NCI-H1092 (cell line): ENCODE results near the gene ARHGAP42.
A peak's percentile ranks its signal among the peaks of the same experiment; 100 is the strongest.

Experiments
- DNase-seq: peaks from one replicate; lab custom pipeline; 2025; lab: John Stamatoyannopoulos, UW

Gene ARHGAP42

DNA sequence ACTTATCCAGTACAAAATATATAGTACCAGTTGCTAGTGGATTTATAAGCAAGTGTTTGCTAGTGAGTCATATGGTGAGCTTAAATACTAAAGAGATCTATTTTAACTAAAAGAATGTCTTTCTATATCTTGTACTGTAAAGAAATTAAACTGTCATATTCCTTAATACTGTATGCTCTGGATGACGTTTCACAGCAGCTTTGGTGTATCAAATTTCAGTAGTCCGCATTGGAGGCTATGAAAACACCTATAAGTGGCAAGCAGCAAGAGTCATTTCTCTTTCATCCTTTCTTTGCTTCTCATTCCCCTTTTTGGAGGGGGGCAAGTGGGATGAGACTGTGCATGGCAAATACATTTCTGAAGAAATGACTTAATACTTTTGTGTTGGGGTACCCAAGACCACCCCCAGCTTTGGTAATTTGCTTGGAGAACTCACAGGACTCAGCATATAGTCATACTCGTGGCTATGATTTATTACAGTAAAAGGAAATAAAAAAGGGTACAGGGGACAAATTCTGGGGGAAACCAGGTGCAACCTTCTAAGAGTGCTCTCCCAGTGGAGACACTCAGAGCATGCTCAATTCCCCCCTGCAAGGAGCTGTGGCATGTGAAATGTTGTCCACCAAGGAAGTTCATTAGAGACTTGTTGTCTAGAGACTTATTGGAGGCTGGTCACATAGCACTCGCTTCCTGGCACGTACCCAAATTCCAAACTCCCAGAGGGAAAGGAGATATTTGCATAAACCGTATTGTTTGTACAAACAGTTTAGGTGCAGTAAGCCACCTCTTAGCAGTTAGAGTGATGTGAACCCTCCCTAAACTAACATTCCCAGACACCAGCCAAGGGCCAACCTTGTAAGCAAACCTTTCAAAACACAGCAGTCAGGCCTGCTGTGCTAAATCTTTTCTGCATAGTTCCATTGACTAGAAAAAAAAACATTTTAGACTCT is 231.7 kb downstream of the ARHGAP42 start:
- peak; percentile 9 for DNase-seq

- no peak for DNase-seq
Measured at GRCh38 chr11:100920593-100920992, 233.5 kb downstream of the ARHGAP42 start.

DNA sequence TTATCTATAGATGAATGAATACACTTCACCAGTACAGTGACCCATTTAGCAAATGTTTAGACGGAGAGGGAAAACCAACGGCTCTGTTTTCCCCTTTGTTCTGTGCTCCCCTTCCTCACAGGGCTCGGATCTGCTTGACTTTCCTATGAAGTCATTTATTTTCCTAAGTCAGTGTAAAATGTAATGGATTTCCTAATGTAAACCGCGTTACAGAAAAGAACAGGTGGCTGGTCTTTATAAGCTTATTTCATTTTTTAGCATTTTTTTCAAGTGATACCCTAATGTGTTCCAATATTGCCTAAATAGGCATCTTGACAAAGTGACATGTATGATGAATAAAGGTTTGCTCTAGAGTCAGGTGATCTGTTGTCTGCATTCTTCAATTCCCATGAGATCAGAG is 235.0 kb downstream of the ARHGAP42 start:
- no peak for DNase-seq

GRCh38 chr11:100923555-100923954 is 236.5 kb downstream of the ARHGAP42 start:
- DNase-seq: no peak

DNA sequence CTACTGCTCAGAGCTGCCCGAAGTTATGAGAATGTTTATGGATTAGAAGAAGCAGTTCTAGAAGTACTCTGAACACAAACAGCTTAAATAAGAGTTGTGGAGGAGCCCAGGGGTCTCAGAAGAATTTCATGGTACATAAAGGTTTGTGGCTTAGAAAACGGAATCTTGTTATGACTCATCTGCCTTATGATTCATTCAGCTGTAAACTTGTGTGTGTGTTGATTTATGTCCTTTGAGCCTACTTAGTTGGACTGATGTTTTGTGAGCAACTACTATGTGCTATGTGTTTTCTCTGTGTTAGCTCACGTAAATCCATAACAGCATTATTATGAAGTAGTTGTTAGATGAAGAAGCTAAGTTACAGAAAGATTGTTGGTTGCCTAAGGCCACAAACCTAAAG is 238.8 kb downstream of the ARHGAP42 start:
- DNase-seq: no peak

- DNase-seq: no peak
Measured at GRCh38 chr11:100927579-100927978, 240.5 kb downstream of the ARHGAP42 start.

GRCh38 chr11:100928426-100928825 is 241.3 kb downstream of the ARHGAP42 start:
- no peak for DNase-seq

GRCh38 chr11:100929377-100929776 is 242.3 kb downstream of the ARHGAP42 start:
- no peak for DNase-seq

DNA sequence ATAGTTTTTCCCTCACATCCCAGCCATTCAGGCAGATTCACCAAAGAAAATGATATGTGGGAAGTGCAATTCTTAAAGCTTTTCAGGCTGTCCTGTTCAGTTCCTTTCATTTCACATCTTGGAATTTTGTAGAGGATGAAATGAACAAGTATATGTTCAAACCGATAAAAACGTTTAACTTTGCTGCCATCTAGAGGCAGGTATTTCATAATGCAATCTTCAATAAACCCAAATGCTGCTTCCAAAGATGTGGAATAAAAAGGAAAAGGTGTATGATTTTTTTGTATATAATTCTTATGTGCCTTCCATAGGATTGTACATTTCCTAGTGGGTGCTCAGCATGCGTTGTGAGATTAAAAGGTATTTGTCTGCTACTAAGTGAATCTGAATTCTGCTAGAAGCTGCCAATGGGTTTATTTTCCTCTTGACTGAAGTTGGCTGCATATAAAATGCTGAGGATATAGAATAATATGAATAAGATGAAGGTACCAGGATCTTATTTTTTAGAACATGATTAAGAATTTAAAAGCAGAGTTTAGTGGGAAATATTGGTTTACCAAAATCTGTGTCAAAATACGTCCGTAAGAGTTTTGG is 243.2 kb downstream of the ARHGAP42 start:
- DNase-seq: peak; percentile 33

GRCh38 chr11:100932474-100933100 is 245.5 kb downstream of the ARHGAP42 start:
- peak; percentile 3 for DNase-seq

- DNase-seq: no peak
Measured at GRCh38 chr11:100936781-100937180, 249.7 kb downstream of the ARHGAP42 start.

DNA sequence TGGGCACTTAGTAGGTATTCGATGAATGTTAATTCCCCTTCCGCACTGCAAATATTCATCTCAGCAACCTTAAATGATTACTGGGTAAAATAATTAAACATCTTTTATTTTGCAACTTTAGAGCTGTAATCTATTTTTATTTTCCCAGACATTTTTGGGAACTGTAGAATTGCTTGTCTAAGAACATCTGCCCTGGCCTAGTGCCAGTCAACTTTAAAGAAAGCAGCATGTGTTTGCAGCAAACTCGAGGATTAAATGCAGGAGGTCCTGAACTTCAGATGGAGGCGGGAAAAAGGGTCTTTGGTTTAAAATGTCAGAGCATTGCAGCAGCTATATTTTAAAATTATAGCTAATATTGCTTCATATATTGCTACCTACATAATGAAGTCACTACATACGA is 252.5 kb downstream of the ARHGAP42 start:
- DNase-seq: no peak

GRCh38 chr11:100940111-100940510 is 253.0 kb downstream of the ARHGAP42 start:
- no peak for DNase-seq

GRCh38 chr11:100941033-100941432 is 253.9 kb downstream of the ARHGAP42 start:
- no peak for DNase-seq

DNA sequence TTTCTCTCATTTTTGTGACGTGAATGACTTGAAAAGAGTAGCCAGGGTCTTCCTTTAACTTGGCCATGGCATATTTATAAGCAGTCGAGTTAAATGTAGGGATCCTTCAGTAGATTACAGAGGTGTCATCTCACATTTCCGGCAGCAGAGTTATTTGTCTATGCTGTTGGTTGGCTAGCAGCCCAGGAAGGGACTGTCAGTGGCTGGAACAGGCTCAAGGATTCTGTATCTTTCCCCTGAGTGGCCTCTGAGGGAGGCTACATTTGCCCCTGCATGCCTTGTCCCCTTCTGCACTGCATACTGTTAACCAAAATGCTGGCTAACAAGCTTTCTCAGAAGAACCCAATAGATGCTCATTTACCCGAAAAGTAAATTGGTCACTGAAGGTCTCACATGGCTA is 254.9 kb downstream of the ARHGAP42 start:
- peak; percentile 6 for DNase-seq

GRCh38 chr11:100948936-100949335 is 261.8 kb downstream of the ARHGAP42 start:
- DNase-seq: no peak

- no peak for DNase-seq
Measured at GRCh38 chr11:100949443-100949842, 262.4 kb downstream of the ARHGAP42 start.

DNA sequence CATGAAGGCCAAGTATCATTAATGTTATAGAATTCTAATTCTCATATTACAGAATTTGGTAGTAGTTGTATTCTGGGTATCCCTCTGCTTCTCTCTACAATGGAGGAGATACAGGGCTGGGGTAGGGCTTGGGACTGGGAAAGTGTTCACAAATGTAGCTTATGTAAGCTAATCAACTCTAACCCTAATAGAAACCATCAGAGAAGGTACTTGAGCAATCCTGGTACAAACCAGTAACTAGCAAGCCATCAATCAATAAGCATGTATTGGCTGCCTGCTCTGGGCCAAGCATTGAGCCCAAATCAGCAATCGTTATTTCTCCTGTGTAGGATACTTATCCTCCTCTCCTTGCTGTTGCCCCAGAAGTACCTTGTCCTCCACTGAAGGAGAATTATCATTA is 268.2 kb downstream of the ARHGAP42 start:
- DNase-seq: no peak

DNA sequence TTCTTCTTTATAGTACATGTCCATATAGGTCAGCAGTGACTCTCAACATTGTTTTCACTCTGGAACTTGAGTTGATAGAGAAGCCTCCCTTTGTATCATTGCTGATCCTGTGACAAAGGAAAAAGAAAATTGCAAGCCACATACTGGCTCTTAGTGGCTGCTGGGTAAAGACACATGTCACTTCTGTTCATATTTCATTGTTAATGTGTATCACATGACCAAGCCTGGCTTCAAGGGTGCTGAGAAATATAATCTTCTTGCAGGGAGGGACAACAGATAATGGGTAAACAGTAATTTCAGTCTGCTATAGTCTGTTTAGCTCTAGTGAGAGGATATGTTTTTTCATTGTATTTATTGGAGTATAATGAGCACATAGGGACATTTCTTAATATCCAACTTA is 269.3 kb downstream of the ARHGAP42 start:
- no peak for DNase-seq

GRCh38 chr11:100957499-100957898 is 270.4 kb downstream of the ARHGAP42 start:
- no peak for DNase-seq

- no peak for DNase-seq
Measured at GRCh38 chr11:100961633-100962032, 274.5 kb downstream of the ARHGAP42 start.

- DNase-seq: no peak
Measured at GRCh38 chr11:100963375-100963774, 276.3 kb downstream of the ARHGAP42 start.

- no peak for DNase-seq
Measured at GRCh38 chr11:100964435-100964834, 277.3 kb downstream of the ARHGAP42 start.
